Upper lobe of right lung (tissue), 1 donor: ENCODE measurements around the gene FOXN3. TPM values are rescaled to one million over a fixed set of nuclear protein-coding genes. Genes with fewer than 3 reads are reported as not detected.

ENCODE experiments used
- ATAC-seq: fragments of 200-7000 bp; cut with Tn5 transposase; one replicate; pipeline ENCODE4 v1.9.1; 2020; ENCODE audit warnings: mild to moderate bottlenecking, moderate library complexity
- DNase-seq: peaks from one replicate; pipeline ENCODE4 v3.0.0-alpha.2; 2020
- H3K27ac ChIP-seq: fragments of 200-600 bp; one replicate; pipeline ENCODE4 v1.8.0; 2022
- H3K27me3 ChIP-seq: fragments of 200-600 bp; one replicate; pipeline ENCODE4 v1.8.0; 2022; ENCODE audit warnings: mild to moderate bottlenecking
- H3K36me3 ChIP-seq: fragments of 200-600 bp; one replicate; pipeline ENCODE4 v1.8.0; 2022
- H3K4me1 ChIP-seq: fragments of 200-600 bp; one replicate; pipeline ENCODE4 v1.8.0; 2022
- H3K4me3 ChIP-seq: fragments of 200-600 bp; one replicate; pipeline ENCODE4 v1.8.0; 2022; ENCODE audit warnings: mild to moderate bottlenecking
- H3K9me3 ChIP-seq: fragments of 200-600 bp; one replicate; pipeline ENCODE4 v1.8.0; 2022
- CTCF ChIP-seq: fragments of 200-600 bp; IDR thresholded peaks from one replicate; pipeline ENCODE4 v1.8.0; 2022; ENCODE audit warnings: antibody characterized with exemption
- intact Hi-C: fragments of 100-400 bp; cut with DNase I; formaldehyde crosslinking; loops from one replicate; pipeline ENCODE4 v1.11.0; 2022
- total RNA-seq: library from RNA; stranded (reverse); fragmentation: NEBNext Ultra II Directional; extraction: Animal tissue kit (Norgen Biotek cat#: 25700); gene quantifications from one replicate; pipeline ENCODE4 v1.2.1, GENCODE V29; 2021
- donor health status: DM: no; HTN: yes; CAD: no; lungs with severe emphysema.

Gene FOXN3
- total RNA-seq, 1 donor from 2014 or later = 103 TPM

- ATAC-seq = no peak
- Histone ChIP-seq H3K36me3 (no peaks in the 10 kb centered on the region), H3K4me1 (no peaks in the 10 kb centered on the region), H3K4me3 (no peak overlapping the region), H3K9me3 (no peaks in the 10 kb centered on the region), H3K27ac (no peak overlapping the region), H3K27me3 (no peaks in the 10 kb centered on the region)
- DNase-seq = no peak
- intact Hi-C loops = no loop called here
- no peak for TF ChIP-seq CTCF
These were observed 291.8 kb downstream of the FOXN3 start for GRCh38 chr14:89125216-89125615.

GRCh38 chr14:89123851-89124250, 293.2 kb downstream of the FOXN3 start:
- Histone ChIP-seq H3K4me1 (no peaks in the 10 kb centered on the region), H3K36me3 (no peaks in the 10 kb centered on the region), H3K27ac (no peak overlapping the region), H3K4me3 (no peak overlapping the region), H3K27me3 (no peaks in the 10 kb centered on the region), H3K9me3 (no peaks in the 10 kb centered on the region)
- DNase-seq (no peak), ATAC-seq (no peak)
- intact Hi-C loops = no loop called here
- no peak for TF ChIP-seq CTCF

- H3K36me3 ChIP-seq = no peaks in the 10 kb centered on the region
- no peak overlapping the region for H3K4me3 ChIP-seq
- no peaks in the 10 kb centered on the region for H3K27me3 ChIP-seq
- intact Hi-C loops = no loop called here
- no peaks in the 10 kb centered on the region for H3K4me1 ChIP-seq
- no peak for TF ChIP-seq CTCF
- no peaks in the 10 kb centered on the region for H3K9me3 ChIP-seq
- DNase-seq (no peak), ATAC-seq (no peak)
- H3K27ac ChIP-seq = no peak overlapping the region
These were observed 293.8 kb downstream of the FOXN3 start for GRCh38 chr14:89123215-89123614.

- Histone ChIP-seq H3K4me3 (no peak overlapping the region), H3K36me3 (no peaks in the 10 kb centered on the region), H3K27ac (no peak overlapping the region), H3K9me3 (no peaks in the 10 kb centered on the region), H3K27me3 (no peaks in the 10 kb centered on the region), H3K4me1 (no peaks in the 10 kb centered on the region)
- DNase-seq (no peak), ATAC-seq (no peak)
- no peak for TF ChIP-seq CTCF
- intact Hi-C loops = no loop called here
These were observed 294.9 kb downstream of the FOXN3 start for GRCh38 chr14:89121968-89122620.

DNA sequence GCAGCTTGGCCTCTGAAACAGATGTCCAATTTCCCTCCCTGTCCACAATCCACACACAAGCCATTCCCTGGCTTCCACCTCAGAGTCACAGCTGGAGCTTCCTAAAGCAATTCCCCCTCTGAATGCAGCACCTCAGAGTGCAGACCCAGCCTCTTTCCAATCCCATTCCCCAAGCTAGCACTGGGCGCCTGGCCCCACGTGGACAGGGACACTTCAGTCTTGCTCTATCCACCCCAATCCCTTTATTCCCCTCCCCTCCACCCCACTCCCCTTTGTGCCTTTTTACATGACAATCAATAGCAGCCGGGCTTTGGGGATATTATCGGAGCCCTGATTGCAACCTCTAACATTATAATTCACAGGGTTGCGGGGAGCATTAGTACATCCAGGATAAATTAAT, 300.0 kb downstream of the FOXN3 start:
- intact Hi-C loops = no loop called here
- Histone ChIP-seq H3K9me3 (no peaks in the 10 kb centered on the region), H3K4me1 (no peaks in the 10 kb centered on the region), H3K27ac (no peak overlapping the region), H3K4me3 (no peak overlapping the region), H3K27me3 (no peaks in the 10 kb centered on the region), H3K36me3 (no peaks in the 10 kb centered on the region)
- ATAC-seq (no peak), DNase-seq (no peak)
- no peak for TF ChIP-seq CTCF

- TF ChIP-seq CTCF = no peak
- Histone ChIP-seq H3K27ac (no peak overlapping the region), H3K36me3 (no peaks in the 10 kb centered on the region), H3K9me3 (no peaks in the 10 kb centered on the region), H3K4me3 (no peak overlapping the region), H3K4me1 (no peaks in the 10 kb centered on the region), H3K27me3 (no peaks in the 10 kb centered on the region)
- DNase-seq = no peak
- ATAC-seq = no peak
- intact Hi-C loops = no loop called here
These were observed 302.9 kb downstream of the FOXN3 start for GRCh38 chr14:89114109-89114508.
